IPS-20b (cell line): ENCODE results near the gene DCST1.
A peak's percentile ranks its signal among the peaks of the same experiment; 100 is the strongest.

Experiments used
- H3K27ac ChIP-seq: one replicate; pipeline ENCODE4 v1.5.1; 2013; ENCODE audit warnings: low read length
- H3K27me3 ChIP-seq: 2 replicates; pipeline ENCODE4 v1.6.1; 2013; ENCODE audit warnings: mild to moderate bottlenecking, low read length, inconsistent platforms; ENCODE audit not compliant: insufficient read depth
- H3K36me3 ChIP-seq: 2 replicates; pipeline ENCODE4 v1.6.1; 2013; ENCODE audit warnings: low read depth, mild to moderate bottlenecking, inconsistent platforms, low read length, moderate library complexity; ENCODE audit not compliant: insufficient read depth
- H3K4me1 ChIP-seq: 2 replicates; pipeline ENCODE4 v1.6.1; 2013; ENCODE audit warnings: mild to moderate bottlenecking, control low read depth, inconsistent platforms, low read length, moderate library complexity; ENCODE audit not compliant: insufficient read depth
- H3K4me3 ChIP-seq: 2 replicates; pipeline ENCODE4 v1.5.1; 2013; ENCODE audit warnings: mild to moderate bottlenecking, low read length, inconsistent platforms
- H3K9ac ChIP-seq: 2 replicates; pipeline ENCODE4 v1.6.1; 2013; ENCODE audit warnings: low read depth, mild to moderate bottlenecking, inconsistent platforms, low read length, moderate library complexity
- H3K9me3 ChIP-seq: 2 replicates; pipeline ENCODE4 v1.6.1; 2013; ENCODE audit warnings: mild to moderate bottlenecking, low read depth, low read length, inconsistent platforms; ENCODE audit not compliant: insufficient read depth

DCST1 gene

DNA sequence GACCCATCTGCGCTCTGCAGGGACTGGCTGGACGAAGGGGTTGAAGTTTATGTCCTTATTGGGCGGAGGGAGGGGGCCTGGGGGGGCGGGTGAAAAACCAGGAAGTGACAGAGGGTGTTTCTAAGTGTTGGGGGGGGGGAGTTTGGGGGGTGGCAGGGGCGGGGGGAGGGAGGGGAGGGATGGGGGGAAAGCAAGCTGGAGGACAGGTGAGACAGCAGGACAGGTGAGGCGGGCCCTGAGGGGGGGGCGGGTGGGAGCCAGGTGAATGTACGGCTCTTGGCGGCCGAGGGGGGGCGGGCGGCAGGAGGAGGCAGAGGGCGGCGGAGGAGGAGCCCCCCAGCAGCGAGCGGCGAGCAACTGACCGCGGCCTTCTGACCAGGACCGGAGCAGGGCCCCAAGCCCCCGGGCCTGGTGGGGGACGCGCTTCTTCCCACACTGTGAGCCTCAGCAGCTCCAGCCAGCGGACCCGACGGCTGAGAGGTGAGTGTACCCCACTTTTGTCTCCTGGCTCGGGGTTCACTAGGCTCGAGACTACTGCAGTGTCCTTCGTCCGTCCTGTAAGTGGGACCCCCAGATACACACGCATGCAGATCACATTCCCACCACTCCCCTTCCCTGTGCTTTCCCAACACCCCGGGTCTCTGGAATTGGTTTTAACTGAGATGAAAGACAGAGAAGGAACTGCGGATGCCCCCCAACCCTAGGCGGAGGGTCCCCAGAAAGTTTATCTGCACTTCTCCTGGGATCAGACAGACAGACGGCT is 31.0 kb upstream of the DCST1 start, which contains the start of gene ZBTB7B:
Gene ZBTB7B (plus strand): TSS at position 339 of the 763 bp plus-strand sequence. CDS start 11,859 bp downstream, outside the sequence.
- Histone ChIP-seq H3K9me3 (no peaks in the 10 kb centered on the region), H3K4me3 (peak within 1 kb of the TSS; percentile 96), H3K27me3 (no peaks in the 10 kb centered on the region), H3K27ac (peak within 1 kb of the TSS; percentile 93), H3K9ac (peak within 1 kb of the TSS; percentile 92), H3K4me1 (peaks cover 17% of the 10 kb centered on the region; the same call in 1 of the 2 replicates), H3K36me3 (no peaks in the 10 kb centered on the region)

DNA sequence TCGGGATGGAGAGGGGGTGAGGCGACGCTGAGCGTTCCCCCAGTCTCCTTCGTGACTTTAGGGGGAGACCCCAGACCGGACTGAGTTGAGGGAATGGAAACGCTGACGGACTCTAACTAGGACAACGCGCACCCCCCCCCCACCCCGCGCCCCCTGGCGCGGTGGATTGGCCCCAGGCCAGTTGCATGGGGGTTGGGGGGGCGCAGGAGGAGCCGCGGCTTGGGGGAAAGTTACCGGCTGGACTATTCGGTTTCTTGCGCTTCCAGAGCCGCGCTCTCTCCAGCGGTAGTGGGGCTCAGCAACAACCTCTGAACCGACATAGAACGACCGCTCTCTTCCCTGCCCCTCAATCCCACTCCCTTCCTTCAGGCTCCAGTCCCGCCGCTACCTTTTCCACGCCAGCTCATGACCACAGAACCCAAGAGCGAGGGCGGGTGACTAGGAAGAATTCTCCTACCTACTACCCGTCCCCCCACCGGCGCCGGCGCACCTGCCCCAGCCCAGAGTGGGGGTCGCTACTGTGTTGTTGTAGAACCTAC is 30.3 kb upstream of the DCST1 start:
- no peaks in the 10 kb centered on the region for H3K9me3 ChIP-seq
- H3K9ac ChIP-seq, result peak overlapping the region; percentile 92
- H3K27me3 ChIP-seq, result no peaks in the 10 kb centered on the region
- H3K36me3 ChIP-seq, result no peaks in the 10 kb centered on the region
- peak overlapping the region; percentile 93 for H3K27ac ChIP-seq
- H3K4me3 ChIP-seq, result peak overlapping the region; percentile 96
- H3K4me1 ChIP-seq, result peaks cover 21% of the 10 kb centered on the region; the same call in 1 of the 2 replicates

DNA sequence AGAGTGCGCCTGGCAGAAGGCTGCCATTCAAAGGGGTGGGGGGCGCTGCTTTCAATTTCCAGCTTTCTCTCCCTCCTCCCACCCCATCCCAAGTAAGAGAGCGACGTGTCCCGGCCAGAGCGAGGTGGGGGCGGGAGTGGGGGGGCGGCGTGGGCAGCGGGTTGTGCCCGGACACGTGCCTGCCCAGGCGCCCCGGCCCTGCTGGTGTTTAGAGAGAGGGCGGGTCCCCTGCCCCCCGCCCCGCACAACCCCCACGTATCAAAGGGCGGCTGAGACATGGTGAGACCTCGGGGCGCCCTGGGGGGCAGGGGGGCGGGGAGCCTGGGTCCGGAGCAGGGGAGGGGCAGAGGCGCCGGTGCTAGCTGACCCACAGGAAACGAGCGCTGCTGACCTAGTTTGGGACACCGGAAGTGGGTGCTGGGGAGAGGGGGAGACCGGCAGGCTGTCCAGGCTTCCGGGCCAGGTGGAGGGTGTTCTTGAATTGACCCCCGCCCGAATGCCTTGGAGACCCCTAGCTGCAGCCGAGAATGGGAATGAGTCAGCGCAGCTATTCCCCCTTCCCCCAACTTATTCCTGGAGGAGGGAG is 29.8 kb upstream of the DCST1 start:
- no peaks in the 10 kb centered on the region for H3K27me3 ChIP-seq
- H3K4me3 ChIP-seq, result peak overlapping the region; percentile 96
- H3K4me1 ChIP-seq, result peaks cover 24% of the 10 kb centered on the region; the same call in 1 of the 2 replicates
- peak overlapping the region; percentile 93 for H3K27ac ChIP-seq
- H3K9me3 ChIP-seq, result no peaks in the 10 kb centered on the region
- no peaks in the 10 kb centered on the region for H3K36me3 ChIP-seq
- H3K9ac ChIP-seq, result peak overlapping the region; percentile 92; the same call in 1 of the 2 replicates

DNA sequence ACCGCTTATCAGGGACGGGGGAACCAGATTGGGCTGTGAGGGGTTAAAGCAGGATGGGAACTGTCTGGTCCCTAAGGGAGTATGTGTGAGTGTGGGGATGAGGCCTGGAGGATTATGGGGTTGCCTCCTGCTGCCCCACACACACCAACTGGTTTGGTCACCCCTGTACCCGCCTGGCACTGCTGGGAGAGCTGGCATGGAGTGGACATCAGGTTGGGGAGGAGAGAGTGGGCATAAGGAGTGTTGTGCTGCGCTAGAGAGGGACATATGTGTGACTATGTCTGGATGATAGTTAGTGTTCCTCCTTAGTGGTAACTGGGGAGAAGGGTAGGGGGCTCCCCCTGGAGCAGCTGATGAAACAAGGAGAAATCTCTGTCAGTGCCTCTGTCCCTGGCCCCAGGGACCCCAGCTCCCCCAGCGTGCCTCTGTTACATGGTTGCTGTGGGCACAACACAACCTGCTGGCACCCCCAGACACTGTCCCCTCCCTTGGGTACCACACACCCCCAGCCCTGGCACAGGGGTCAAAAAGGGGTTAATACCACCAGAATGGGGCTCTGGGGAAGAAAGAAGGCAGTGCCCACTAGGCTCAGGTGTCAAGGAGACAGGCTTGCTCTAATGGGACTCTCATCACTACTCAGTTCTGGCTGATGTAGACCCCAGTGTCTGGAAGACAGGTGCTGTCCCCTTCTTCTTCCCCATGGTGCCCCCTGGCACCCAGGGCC is 29.1 kb upstream of the DCST1 start:
- no peaks in the 10 kb centered on the region for H3K36me3 ChIP-seq
- no peaks in the 10 kb centered on the region for H3K9me3 ChIP-seq
- H3K4me1 ChIP-seq, result peaks cover 24% of the 10 kb centered on the region; the same call in 1 of the 2 replicates
- H3K27me3 ChIP-seq, result no peaks in the 10 kb centered on the region
- peak overlapping the region; percentile 96 for H3K4me3 ChIP-seq
- peak overlapping the region; percentile 93 for H3K27ac ChIP-seq
- peak overlapping the region; percentile 92; the same call in 1 of the 2 replicates for H3K9ac ChIP-seq

DNA sequence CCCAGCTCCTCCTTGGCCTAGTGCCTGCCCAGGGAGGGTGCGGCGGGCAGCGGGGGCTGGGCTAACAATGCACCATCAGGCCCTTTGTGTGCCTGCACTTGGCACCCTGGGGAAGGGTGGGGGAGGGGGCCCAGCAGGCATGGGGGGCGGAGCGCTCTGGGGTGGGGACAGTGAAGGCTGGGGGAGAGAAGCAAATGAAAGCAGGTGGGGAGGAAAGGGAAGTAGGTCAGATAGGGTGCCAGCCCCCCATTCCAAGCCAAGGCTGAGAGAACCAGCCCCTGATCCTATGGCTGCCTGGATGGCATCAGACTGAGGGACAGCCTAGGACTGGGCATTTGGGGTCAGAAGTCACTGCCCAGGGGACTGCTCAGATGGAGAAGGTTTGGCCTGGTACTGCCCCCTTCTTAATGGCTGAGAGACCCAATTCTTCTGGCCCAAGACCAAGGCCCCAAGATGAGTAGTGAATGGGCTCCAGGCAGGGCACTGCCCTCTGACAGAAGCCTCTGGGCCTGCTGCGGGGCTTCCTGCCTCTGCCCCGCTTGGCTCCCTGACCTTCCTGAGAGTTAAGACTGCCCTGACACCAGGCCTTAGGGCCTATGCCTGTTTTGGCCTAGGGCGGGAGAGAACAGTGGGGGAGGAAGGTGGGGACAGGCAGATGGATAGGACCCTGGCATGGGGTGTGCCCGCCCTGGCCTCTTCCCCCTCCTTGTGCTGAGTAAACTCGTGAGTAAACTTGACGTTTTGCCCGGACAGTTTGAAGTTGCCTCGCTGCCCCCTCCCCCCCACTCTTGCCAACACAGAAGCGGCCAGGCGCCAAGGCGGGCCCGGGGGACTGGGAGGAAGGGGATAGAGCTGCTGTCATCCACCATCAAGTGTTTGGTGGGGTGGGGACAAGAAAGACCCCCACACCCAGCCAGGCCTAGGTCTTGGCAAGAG is 28.3 kb upstream of the DCST1 start:
- Histone ChIP-seq H3K27ac (no peak overlapping the region), H3K4me3 (peak overlapping the region; percentile 96; the same call in 1 of the 2 replicates), H3K9ac (peak overlapping the region; percentile 92; the same call in 1 of the 2 replicates), H3K9me3 (no peaks in the 10 kb centered on the region), H3K27me3 (no peaks in the 10 kb centered on the region), H3K4me1 (peaks cover 21% of the 10 kb centered on the region; the same call in 1 of the 2 replicates), H3K36me3 (no peaks in the 10 kb centered on the region)

DNA sequence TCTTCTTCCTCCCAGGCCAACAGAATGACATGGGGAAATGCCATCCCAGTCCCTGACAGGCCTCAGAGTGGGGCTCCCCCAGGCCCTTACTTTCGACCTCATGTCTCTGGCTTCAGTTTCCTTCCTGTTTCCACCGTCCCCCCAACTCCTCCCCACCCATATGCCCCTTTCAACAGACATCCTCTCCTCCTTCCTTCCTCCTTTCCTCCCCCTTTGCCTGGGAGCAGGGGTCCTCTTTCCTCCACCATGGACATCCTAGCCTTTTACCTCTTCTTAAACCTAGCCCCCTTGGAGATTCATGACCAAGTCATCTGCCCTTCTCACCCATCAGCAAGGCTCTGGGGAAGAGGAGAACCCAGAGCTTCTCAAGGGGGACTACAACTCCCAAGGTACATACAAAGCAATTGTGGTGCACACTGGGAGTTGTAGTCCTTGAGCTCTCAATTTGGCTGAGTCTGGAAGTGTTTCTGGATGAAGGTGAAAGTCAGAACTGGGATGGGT is 27.0 kb upstream of the DCST1 start:
- no peak overlapping the region for H3K9ac ChIP-seq
- H3K27me3 ChIP-seq, result no peaks in the 10 kb centered on the region
- no peaks in the 10 kb centered on the region for H3K9me3 ChIP-seq
- H3K4me1 ChIP-seq, result peaks cover 21% of the 10 kb centered on the region; the same call in 1 of the 2 replicates
- no peak overlapping the region for H3K4me3 ChIP-seq
- H3K27ac ChIP-seq, result no peak overlapping the region
- H3K36me3 ChIP-seq, result no peaks in the 10 kb centered on the region

DNA sequence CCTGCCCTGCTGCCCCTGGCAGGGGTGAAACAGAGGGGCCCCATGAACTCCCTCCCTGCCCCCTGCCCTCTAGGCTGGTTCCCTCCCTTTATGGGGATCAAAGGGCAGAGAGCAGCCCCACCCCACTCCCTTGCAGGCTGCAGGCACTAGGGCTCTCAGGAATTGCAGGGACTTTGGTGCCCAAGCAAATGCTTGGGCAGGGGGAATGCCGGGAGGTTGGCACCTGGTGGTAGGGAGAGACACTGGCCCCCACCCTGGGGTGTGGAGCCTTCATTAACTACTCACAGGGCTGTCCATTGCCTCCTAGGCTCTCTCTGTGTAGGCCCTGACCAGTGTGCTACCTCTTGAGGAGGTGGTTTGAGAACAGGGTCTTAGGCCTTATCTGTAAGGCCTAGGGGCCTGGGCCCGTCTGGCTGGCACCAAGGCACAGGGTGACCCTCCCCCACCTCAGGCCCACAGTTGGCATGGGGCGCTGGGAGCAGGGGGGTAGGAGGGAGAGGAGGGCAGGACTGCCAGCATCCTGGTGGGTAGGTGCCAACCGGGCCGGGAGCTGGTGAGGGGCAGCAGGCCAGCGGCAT is 26.3 kb upstream of the DCST1 start:
- no peaks in the 10 kb centered on the region for H3K36me3 ChIP-seq
- no peak overlapping the region for H3K4me3 ChIP-seq
- no peaks in the 10 kb centered on the region for H3K27me3 ChIP-seq
- no peak overlapping the region for H3K9ac ChIP-seq
- no peaks in the 10 kb centered on the region for H3K9me3 ChIP-seq
- H3K27ac ChIP-seq, result no peak overlapping the region
- H3K4me1 ChIP-seq, result peaks cover 22% of the 10 kb centered on the region; the same call in 1 of the 2 replicates

DNA sequence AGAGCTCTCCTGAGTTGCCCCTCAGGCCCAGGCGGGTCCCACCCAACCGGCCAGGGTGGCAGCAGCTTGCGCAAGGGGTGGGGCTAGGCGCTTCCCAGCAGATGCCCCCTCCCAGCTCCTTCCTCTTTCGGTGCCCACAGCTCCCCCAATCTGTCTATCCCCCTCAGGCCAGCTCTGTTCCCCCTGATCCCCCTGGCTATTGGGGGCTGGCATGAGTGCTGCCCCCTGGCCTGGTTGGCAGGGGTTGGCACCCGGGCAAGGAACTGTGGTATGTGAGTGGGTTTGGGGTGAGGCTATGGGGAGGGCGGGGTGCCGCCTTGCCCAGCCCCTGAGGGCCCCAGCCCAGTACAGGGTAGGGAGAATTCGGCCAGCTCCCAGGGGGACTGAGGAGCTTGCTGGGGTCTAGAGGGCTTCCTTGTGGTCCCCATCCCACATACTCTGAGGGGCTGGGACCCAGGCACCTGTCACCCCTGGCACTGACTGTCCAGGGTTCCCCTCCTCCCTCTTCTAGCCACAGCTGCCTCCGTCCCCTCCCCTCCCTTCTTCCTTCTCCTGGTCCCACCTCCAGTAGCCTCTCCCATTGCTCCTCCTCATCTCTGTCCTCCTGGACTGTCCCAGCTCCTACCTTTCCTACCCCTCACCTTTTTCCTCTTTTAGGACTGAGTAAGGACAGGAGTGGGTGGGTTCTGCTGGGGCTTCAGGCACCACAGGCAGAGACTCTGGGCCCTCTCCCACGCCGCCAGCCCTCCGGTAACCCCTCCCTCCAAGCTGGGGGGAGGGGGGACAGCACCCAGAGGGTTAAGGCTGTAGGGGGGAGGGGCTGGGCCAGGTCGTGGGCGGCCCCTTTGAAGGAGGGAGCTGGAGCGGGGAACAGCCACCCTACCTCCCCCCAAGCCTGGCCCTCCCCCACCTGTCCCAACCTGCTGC is 25.3 kb upstream of the DCST1 start:
- Histone ChIP-seq H3K27me3 (no peaks in the 10 kb centered on the region), H3K4me3 (peak overlapping the region; percentile 40; the same call in 1 of the 2 replicates), H3K9me3 (no peaks in the 10 kb centered on the region), H3K9ac (peak overlapping the region; percentile 37; the same call in 1 of the 2 replicates), H3K36me3 (no peaks in the 10 kb centered on the region), H3K27ac (no peak overlapping the region), H3K4me1 (peaks cover 25% of the 10 kb centered on the region; the same call in 1 of the 2 replicates)

DNA sequence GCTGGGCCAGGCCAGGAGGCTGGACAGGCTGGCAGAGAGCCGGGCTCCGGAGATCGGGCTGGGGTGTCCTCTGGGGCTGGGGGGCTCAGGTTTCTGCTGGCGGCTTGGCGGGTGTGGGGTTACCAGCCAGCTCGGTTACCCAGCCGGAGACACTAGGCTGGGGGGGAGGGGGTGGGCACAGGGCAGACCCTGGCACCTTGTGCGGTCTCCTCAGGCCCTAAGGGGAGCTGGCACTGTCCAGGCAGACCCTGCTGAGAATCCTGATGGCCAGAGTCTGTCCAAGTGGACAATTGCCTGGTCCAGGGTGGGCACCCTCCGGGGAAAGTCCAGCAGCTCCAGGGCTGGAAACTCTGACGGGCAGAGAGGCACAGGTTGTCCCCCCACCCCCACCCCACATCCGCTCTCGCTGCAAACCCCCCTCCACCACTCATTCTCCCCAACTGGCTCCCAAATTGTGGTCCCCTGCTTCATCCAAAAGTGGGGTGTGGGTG is 24.4 kb upstream of the DCST1 start:
- Histone ChIP-seq H3K9ac (peak overlapping the region; percentile 53; the same call in 1 of the 2 replicates), H3K27ac (no peak overlapping the region), H3K9me3 (no peaks in the 10 kb centered on the region), H3K36me3 (peaks cover 6% of the 10 kb centered on the region), H3K27me3 (no peaks in the 10 kb centered on the region), H3K4me1 (peaks cover 24% of the 10 kb centered on the region; the same call in 1 of the 2 replicates), H3K4me3 (no peak overlapping the region)
